AG10803 (cell line): ENCODE data around the gene PLD6.

Experiments used
- DNase-seq: peaks from one replicate; pipeline ENCODE4 v3.0.0; 2010; ENCODE audit warnings: low read depth
- H3K4me3 ChIP-seq: 2 replicates; pipeline ENCODE4 v1.5.1; 2011; ENCODE audit warnings: mild to moderate bottlenecking, low read length, control low read depth
- TF ChIP-seq, protein P1 (sequence below): conservative IDR thresholded peaks from 2 replicates; pipeline ENCODE4 v1.5.1; 2011; ENCODE audit warnings: mild to moderate bottlenecking, low read length, control low read depth, inconsistent platforms

Gene PLD6

DNA sequence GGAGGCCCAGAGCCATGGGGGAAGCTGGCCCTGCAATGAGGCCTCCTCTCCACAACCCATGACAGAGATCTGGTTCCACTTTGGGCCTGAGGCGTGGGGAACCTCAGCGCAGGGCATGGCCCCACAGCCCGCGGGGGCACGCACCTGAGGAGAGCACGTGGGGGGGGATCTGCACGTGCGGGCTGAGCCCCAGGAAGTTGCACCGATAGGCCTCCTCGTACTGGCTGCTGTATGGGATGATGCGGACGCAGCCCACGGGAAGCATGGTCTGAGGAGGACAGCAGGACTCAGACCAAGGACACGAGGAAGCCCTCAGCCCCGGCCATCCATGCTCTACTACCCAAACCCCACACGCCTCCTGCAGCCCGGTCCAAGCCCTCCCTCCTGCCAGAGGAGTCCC, 10.1 kb upstream of the PLD6 start:
- H3K4me3 ChIP-seq: no peak overlapping the region

DNA sequence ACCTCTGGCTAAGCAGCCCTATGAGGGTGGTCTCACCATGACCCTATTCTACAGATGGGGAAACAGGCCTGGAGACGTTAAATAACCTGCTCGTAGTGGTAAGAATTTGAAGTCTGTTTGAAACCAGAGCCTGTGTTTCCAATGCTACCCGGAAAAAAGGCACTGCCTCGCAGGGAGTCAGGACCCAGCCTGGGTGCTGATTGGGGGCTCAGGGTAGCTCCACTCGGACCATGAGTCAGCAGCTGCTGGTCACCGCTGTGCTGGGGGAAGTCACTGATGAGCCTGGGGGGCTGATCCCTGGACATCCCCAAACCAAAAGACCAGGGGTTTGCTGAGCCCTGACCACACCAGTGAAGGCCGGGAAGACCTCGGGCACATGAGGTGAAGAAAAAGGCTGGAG, 9.4 kb upstream of the PLD6 start:
- no peak for DNase-seq
- TF ChIP-seq, protein P1, sequence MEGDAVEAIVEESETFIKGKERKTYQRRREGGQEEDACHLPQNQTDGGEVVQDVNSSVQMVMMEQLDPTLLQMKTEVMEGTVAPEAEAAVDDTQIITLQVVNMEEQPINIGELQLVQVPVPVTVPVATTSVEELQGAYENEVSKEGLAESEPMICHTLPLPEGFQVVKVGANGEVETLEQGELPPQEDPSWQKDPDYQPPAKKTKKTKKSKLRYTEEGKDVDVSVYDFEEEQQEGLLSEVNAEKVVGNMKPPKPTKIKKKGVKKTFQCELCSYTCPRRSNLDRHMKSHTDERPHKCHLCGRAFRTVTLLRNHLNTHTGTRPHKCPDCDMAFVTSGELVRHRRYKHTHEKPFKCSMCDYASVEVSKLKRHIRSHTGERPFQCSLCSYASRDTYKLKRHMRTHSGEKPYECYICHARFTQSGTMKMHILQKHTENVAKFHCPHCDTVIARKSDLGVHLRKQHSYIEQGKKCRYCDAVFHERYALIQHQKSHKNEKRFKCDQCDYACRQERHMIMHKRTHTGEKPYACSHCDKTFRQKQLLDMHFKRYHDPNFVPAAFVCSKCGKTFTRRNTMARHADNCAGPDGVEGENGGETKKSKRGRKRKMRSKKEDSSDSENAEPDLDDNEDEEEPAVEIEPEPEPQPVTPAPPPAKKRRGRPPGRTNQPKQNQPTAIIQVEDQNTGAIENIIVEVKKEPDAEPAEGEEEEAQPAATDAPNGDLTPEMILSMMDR: no peak
- no peak overlapping the region for H3K4me3 ChIP-seq

More for the DNA sequence above, 10.1 kb upstream of the PLD6 start:
- DNase-seq: no peak
- TF ChIP-seq, protein P1: no peak

DNA sequence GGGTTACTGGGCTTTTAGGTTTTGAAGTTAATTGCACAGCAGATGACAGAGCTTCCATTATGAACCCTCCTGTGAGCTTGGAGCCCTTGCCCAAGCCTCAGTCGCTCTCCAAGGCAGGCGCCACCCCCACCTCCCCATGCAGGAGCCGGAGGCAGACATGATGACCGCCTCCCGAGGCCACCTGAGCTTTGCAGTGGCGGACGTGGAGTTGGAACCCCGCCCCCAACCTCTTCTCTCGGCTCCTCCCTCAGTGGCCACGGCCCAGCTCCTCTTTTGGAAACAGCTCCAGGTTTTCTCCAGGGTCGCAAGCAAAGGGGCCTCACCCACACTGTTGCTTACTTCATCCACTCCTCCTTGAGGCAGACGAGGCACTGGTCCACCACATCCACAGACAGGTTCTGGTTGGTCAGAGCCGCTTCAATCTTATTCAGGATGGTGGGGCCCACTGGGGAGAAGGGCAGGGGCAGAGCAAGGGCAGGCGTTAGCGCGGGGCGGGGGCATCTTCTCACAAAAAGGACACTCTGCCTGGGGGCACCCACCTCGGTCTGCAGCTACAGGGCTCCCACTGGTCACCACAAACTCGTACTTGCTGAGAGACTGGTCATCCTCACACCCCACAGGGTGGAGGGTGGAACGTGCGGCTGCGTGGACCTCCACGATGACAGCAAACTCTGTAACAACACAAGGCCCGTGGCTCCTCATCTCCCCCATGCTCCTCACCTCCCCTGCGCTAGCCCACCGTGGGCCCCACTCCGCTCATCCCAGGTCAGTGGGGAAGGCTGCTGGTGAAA, 8.7 kb upstream of the PLD6 start:
- TF ChIP-seq, protein P1: no peak
- DNase-seq: no peak
- no peak overlapping the region for H3K4me3 ChIP-seq

DNA sequence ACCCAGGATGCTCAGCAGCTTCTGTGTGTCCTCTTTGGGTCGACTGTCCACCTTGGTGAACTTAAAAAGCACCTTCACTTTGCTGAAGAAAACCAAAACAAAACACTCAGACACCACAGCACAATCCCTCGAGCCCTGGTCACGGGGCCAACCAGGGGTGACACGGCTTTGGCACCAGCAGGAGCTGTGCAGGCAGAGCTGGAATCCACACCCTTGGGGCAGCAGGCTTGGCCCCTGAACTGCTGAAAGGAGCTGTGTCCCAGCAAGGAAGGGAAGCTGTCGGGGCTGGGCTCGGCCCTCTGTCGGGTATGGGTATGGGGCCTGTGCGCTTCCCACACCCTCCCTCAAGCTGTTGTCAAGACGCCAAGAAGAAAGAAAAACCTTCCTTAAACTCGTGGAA, 7.6 kb upstream of the PLD6 start:
- no peak for DNase-seq
- H3K4me3 ChIP-seq: no peak overlapping the region
- TF ChIP-seq, protein P1: no peak

DNA sequence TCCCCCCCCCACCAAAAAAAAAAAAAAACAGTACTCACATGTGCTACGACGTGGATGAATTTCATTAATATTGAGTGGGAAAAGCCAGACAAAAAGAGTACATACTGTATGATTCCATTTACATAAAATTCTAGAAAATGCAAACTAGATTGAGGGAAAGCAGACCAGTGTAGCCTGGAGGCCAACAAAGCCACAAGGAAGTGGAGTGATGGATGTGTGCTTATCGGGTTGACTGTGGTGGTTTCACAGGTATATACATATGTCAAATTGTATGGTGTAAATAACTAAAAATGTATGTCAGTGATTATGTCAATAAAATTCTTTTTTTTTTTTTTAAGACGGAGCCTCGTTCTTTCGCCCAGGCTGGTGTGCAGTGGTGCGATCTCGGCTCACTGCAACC, 1.9 kb upstream of the PLD6 start:
- TF ChIP-seq, protein P1: no peak
- DNase-seq: no peak
- H3K4me3 ChIP-seq: no peak overlapping the region

DNA sequence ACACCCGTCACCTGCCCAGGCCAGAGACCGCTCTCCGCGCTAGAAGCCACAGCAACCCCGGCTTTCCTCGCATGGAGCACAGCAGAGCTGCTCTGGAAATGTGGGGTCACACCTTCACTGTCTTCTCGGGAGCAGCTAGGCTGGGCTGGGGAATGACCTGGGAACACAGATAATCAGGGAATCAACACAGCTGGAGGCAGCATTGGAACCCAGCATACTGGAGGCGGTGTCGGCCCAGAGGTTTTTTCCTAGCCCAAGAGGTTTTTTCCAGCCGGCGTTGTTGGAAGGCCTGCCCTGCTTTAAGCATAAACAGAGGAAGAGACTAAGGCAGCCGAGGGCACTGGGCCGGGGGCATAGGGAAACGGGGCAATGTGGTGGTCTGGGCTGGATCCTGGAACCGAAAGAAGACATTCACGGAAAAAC, 791 bp upstream of the PLD6 start:
- no peak overlapping the region for H3K4me3 ChIP-seq
- no peak for DNase-seq

More for the DNA sequence above, 791 bp upstream of the PLD6 start:
- TF ChIP-seq, protein P1: no peak
